ENCODE results near the gene NOP14. TPM values are rescaled to one million over a fixed set of nuclear protein-coding genes. Genes with fewer than 3 reads are reported as not detected.
A peak's percentile ranks its signal among the peaks of the same experiment; 100 is the strongest.

NOP14 gene
- total RNA-seq, 2 experiments from 2014 or later: 31.7 to 66.2 TPM

- no TSS peak for BruUV-seq (replicated peaks)
- Histone ChIP-seq H3K79me2 (ENCODE audit: insufficient read depth, low read depth, low read length) (peaks cover 30% of the 10 kb centered on the region), H3K4me2 (ENCODE audit: low read length) (0 out of 2 replicates have a peak overlapping the region, but pooled peaks have one; percentile 89), H3K9me2 (ENCODE audit: insufficient read depth, low read length) (no peaks in the 10 kb centered on the region), H4K20me1 (ENCODE audit: insufficient read depth, low read length) (peaks cover 5% of the 10 kb centered on the region), H3K36me3 (ENCODE audit: insufficient read depth, low read length) (peaks cover 9% of the 10 kb centered on the region), H3K27ac (ENCODE audit: low read depth, low read length, poor library complexity, severe bottlenecking) (no peak overlapping the region), H2AFZ (ENCODE audit: low read length) (no peak overlapping the region), H3K4me3 (ENCODE audit: low read depth, low read length, poor library complexity, severe bottlenecking) (no peak overlapping the region), H3K4me1 (ENCODE audit: insufficient read depth, low read length, poor library complexity, severe bottlenecking) (peaks cover 19% of the 10 kb centered on the region), H3K9me3 (ENCODE audit: low read length) (no peaks in the 10 kb centered on the region)
- POLR2A ChIA-PET: no interaction called here
- CTCF ChIA-PET (ENCODE audit: unreplicated experiment): no interaction called here
- TF ChIP-seq CTCF (conservative IDR thresholded peaks at IDR 0.05; ENCODE audit: low read length) (no peak), EZH2phosphoT487 (IDR thresholded peaks at IDR 0.05; ENCODE audit: borderline replicate concordance, low read depth, low read length) (no peak)
- intact Hi-C loops (cut with micrococcal nuclease; ENCODE audit: unreplicated experiment): loop anchor here (10.0 kb wide), 1 partner anchor 500 kb away; the partner anchor contains the start of gene RNF4
- no peak for DNase-seq (ENCODE audit: low spot score)
Measured at GRCh38 chr4:2965262-2965661, 2.1 kb upstream of the NOP14 start.

GRCh38 chr4:2964706-2965258, 1.6 kb upstream of the NOP14 start:
- Histone ChIP-seq H3K36me3 (ENCODE audit: insufficient read depth, low read length) (peaks cover 12% of the 10 kb centered on the region), H3K4me1 (ENCODE audit: insufficient read depth, low read length, poor library complexity, severe bottlenecking) (peaks cover 22% of the 10 kb centered on the region), H3K4me3 (ENCODE audit: low read depth, low read length, poor library complexity, severe bottlenecking) (peak overlapping the region; percentile 83), H3K9me3 (ENCODE audit: low read length) (no peaks in the 10 kb centered on the region), H3K4me2 (ENCODE audit: low read length) (peak overlapping the region; percentile 89), H2AFZ (ENCODE audit: low read length) (peak overlapping the region; percentile 69; the same call in 1 of the 2 replicates), H3K79me2 (ENCODE audit: insufficient read depth, low read depth, low read length) (peaks cover 35% of the 10 kb centered on the region), H3K27ac (ENCODE audit: low read depth, low read length, poor library complexity, severe bottlenecking) (no peak overlapping the region), H4K20me1 (ENCODE audit: insufficient read depth, low read length) (peaks cover 8% of the 10 kb centered on the region), H3K9me2 (ENCODE audit: insufficient read depth, low read length) (no peaks in the 10 kb centered on the region)
- POLR2A ChIA-PET: interaction anchor here (0.7 to 1.4 kb wide), 2 partner anchors 11 to 36 kb away, joined by 4 to 5 read pairs; no protein-coding TSS in a partner anchor
- no peak for TF ChIP-seq CTCF (conservative IDR thresholded peaks at IDR 0.05; ENCODE audit: low read length)
- no peak for TF ChIP-seq EZH2phosphoT487 (IDR thresholded peaks at IDR 0.05; ENCODE audit: borderline replicate concordance, low read depth, low read length)
- CTCF ChIA-PET (ENCODE audit: unreplicated experiment): interaction anchor here (0.5 kb wide), 1 partner anchor 109 kb away, joined by 5 read pairs; no protein-coding TSS in a partner anchor
- BruUV-seq (replicated peaks): no TSS peak
- no peak for DNase-seq (ENCODE audit: low spot score)
- intact Hi-C loops (cut with micrococcal nuclease; ENCODE audit: unreplicated experiment): loop anchor here (10.0 kb wide), 1 partner anchor 500 kb away; the partner anchor contains the start of gene RNF4

GRCh38 chr4:2963966-2964471, 813 bp upstream of the NOP14 start:
- H3K4me3 ChIP-seq (ENCODE audit: low read depth, low read length, poor library complexity, severe bottlenecking): peak overlapping the region; percentile 83
- no TSS peak for BruUV-seq (replicated peaks)
- peaks cover 8% of the 10 kb centered on the region for H4K20me1 ChIP-seq (ENCODE audit: insufficient read depth, low read length)
- CTCF ChIA-PET (ENCODE audit: unreplicated experiment): interaction anchor here (1.0 kb wide), 1 partner anchor 273 kb away, joined by 4 read pairs; no protein-coding TSS in a partner anchor
- no peaks in the 10 kb centered on the region for H3K9me3 ChIP-seq (ENCODE audit: low read length)
- peaks cover 22% of the 10 kb centered on the region for H3K4me1 ChIP-seq (ENCODE audit: insufficient read depth, low read length, poor library complexity, severe bottlenecking)
- TF ChIP-seq EZH2phosphoT487 (IDR thresholded peaks at IDR 0.05; ENCODE audit: borderline replicate concordance, low read depth, low read length) (no peak), CTCF (conservative IDR thresholded peaks at IDR 0.05; ENCODE audit: low read length) (no peak)
- H3K36me3 ChIP-seq (ENCODE audit: insufficient read depth, low read length): peaks cover 20% of the 10 kb centered on the region
- peak overlapping the region; percentile 89 for H3K4me2 ChIP-seq (ENCODE audit: low read length)
- intact Hi-C loops (cut with micrococcal nuclease; ENCODE audit: unreplicated experiment): loop anchor here (2.0 to 10.0 kb wide), 3 partner anchors 111 to 499 kb away; partner anchors contain the start of genes HTT, HTT-AS and RNF4
- peak overlapping the region; percentile 9 for H3K27ac ChIP-seq (ENCODE audit: low read depth, low read length, poor library complexity, severe bottlenecking)
- peak overlapping the region; percentile 69 for H2AFZ ChIP-seq (ENCODE audit: low read length)
- no peaks in the 10 kb centered on the region for H3K9me2 ChIP-seq (ENCODE audit: insufficient read depth, low read length)
- POLR2A ChIA-PET: interaction anchor here (0.6 to 1.5 kb wide), 13 partner anchors 10 to 1492 kb away, joined by 3 to 6 read pairs (median 4); partner anchors contain the start of gene CFAP99
- DNase-seq (ENCODE audit: low spot score): no peak
- H3K79me2 ChIP-seq (ENCODE audit: insufficient read depth, low read depth, low read length): peaks cover 42% of the 10 kb centered on the region

All from OCI-LY7 (cell line).